GM12872 (cell line): Measurements from ENCODE around the gene DNAJB11.

Experiments
- TF ChIP-seq, protein P1 (sequence below): IDR thresholded peaks from 3 replicates; pipeline ENCODE4 v1.5.1; 2011; ENCODE audit warnings: low read depth, mild to moderate bottlenecking, low read length, moderate library complexity; ENCODE audit not compliant: insufficient read depth

Gene DNAJB11

DNA sequence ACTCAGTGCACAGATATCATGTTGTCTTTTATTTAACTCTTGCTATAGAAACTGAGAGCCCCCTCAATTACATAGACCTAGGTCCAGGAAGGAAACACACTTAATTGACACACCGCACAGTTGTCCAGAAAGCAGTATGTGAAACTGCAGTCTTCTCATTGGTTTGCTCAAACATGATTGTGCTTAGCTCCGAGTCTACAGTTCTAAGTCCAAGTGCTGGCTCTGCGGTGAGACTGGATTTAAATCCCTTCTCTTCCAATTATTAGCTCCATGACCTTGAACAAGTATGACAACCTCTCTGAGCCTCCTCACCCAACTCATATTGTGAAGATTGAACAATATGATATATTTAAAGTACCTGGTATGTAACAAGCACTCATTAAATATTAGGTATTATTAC is 23.3 kb downstream of the DNAJB11 start:
- TF ChIP-seq, protein P1, sequence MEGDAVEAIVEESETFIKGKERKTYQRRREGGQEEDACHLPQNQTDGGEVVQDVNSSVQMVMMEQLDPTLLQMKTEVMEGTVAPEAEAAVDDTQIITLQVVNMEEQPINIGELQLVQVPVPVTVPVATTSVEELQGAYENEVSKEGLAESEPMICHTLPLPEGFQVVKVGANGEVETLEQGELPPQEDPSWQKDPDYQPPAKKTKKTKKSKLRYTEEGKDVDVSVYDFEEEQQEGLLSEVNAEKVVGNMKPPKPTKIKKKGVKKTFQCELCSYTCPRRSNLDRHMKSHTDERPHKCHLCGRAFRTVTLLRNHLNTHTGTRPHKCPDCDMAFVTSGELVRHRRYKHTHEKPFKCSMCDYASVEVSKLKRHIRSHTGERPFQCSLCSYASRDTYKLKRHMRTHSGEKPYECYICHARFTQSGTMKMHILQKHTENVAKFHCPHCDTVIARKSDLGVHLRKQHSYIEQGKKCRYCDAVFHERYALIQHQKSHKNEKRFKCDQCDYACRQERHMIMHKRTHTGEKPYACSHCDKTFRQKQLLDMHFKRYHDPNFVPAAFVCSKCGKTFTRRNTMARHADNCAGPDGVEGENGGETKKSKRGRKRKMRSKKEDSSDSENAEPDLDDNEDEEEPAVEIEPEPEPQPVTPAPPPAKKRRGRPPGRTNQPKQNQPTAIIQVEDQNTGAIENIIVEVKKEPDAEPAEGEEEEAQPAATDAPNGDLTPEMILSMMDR: no peak

DNA sequence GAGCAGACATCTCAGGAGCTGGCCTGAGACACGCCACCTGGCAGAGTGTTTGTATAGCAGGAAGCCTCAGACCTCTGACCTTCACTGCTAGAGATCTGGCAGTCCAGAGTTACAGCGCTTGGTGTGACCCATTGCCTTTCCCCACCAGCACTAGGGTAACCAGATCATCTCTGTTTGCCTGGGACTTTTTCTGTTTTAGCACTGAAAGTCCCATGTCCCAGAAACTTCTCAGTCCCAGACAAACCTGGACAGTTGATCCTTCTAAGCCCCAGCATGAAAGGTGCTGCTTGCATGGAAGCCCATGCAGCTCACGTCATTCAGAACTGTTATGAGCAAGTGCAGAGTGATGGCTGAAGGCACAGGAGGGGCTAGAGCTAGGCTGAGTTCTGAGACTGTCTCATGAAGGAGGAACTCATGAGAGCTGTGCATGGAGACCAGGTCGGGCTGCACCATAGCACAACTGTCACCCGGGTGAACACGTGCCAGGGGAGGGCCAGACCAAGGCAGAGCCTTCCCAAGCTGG is 24.1 kb downstream of the DNAJB11 start:
- TF ChIP-seq, protein P1: no peak

DNA sequence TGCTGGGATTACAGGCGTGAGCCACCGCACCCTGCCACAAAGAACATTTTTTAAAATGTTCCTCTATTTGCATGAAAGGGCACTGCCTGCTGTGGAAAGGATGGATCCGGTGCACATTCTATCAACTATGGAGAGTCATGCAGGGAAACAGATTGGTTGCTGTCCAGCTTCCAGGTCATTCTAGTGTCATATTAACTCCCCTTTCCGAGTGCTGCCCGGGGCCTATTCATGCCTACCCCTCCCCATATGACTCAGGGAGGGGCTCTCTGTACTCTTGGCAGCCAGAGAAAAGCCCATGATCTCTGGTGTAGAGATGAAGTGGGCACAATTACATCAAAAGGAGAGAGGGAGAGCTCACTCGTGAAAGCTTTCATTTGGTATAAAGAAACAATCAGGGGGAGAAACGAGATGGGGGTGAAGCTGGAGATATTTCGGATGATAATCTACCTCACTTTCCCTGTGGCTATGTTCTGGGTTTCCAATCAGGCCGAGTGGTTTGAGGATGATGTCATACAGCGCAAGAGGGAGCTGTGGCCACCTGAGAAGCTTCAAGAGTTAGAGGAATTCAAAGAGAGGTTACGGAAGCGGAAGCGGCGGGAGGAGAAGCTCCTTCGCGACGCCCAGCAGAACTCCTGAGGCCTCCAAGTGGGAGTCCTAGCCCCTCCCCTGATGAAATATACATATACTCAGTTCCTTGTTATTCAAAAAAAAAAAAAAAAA is 26.2 kb downstream of the DNAJB11 start:
- TF ChIP-seq, protein P1: no peak

DNA sequence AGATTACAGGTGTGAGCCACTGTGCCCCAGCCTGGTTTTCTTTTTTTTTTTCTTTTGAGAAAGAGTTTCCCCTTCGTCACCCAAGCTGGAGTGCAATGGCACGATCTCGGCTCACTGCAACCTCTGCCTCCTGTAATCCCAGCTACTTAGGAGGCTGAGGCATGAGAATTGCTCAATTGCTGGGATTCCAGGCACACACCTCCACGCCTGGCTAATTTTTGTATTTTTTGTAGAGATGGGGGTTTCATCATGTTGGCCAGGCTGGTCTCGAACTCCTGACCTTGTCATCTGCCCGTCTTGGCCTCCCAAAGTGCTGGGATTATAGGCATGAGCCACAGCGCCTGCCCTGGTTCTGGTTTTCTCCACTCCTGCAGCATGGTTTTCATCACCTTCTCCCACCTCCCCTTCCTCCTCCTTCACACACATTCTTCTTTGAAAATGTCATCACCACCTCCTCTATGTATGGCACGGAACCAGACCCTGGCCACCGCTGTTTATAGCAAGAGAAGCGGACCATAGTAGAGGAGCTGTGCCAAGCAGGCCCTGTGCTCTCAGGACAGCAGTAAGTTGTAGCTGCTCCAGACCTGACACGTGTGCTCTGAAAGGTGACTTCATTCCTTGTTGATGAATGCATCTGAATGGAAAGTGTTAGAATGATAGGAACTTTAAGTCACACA is 27.7 kb downstream of the DNAJB11 start:
- TF ChIP-seq, protein P1: no peak

DNA sequence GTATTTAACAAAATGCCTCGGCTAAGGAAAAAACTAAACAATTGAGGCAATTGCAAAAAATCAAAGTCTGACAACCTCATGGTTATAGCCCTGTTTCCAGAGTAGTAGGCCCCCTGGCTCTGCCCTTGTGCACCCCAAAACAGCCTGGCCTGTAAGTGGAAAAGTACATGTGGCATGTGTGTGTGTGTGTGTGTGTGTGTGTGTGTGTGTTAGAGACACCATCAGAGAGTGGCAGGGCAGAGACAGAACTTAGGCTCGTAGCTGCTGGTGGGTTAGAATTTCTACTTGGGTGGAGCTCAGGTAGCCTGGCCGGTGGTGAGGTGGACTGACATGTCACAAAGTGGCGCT is 28.2 kb downstream of the DNAJB11 start:
- TF ChIP-seq, protein P1: no peak

DNA sequence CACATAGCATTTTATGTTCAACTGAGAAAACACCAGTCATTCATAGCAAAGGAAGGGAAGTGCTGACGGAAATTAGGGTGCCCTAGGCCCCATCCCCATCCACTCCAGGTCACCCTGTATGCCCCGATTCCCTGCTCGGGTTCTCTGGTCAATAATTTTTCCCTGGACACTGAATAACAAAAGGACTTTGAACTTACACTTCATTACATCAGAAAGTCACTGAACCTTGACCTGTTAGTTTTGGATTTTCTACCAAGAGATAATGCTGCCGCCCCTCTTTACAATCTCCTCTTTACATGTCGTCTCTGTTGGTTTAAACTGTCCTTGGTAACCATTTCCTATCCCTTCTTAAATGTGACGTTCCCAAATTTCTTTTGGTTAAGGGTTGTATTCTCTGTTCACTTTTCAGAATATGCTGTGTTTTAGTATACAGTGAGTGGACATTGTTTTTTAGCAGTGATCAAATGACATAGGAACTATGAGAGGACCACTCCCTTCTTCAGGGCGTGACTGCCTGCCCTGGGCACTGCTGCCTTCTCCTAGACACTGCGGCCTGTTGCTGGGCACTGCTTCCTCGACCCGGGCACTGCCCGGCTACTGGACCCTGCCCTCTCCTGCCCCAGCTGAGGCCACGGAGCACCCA is 28.7 kb downstream of the DNAJB11 start:
- TF ChIP-seq, protein P1: no peak

DNA sequence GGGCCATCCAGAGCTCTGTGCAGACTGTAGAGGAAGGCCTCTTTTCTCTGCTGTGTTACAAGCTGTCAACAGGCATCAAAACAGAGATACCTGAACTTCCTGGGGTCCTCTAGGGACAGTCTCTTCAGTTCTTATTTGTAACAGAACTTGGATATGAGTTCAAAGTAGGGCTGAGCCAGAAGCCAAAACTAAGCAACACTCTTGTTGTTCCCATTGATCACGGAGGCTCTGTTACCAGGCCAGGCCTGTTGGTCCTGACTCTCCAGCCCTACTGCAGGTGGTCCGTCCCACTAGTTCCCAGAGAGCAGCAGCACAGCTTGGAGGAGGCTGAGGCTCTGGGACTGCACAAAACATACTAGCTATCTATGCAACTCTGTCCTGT is 29.3 kb downstream of the DNAJB11 start:
- TF ChIP-seq, protein P1: no peak
